ENCODE data around the gene DIAPH2. TPM values are rescaled to one million over a fixed set of nuclear protein-coding genes. Genes with fewer than 3 reads are reported as not detected.

The DIAPH2 gene
- total RNA-seq, 1 donor from 2014 or later, result 34.2 TPM

- no peak for TF ChIP-seq CTCF (IDR thresholded peaks at IDR 0.05)
- intact Hi-C loops (cut with DNase I), result no loop called here
- H3K4me3 ChIP-seq, result no peak overlapping the region
- H3K4me1 ChIP-seq, result no peaks in the 10 kb centered on the region
- H3K27ac ChIP-seq, result no peak overlapping the region
- ATAC-seq (no peak), DNase-seq (no peak)
- H3K36me3 ChIP-seq, result no peaks in the 10 kb centered on the region
- no peaks in the 10 kb centered on the region for H3K9me3 ChIP-seq
- no peaks in the 10 kb centered on the region for H3K27me3 ChIP-seq (ENCODE audit: low read depth)
Measured at GRCh38 chrX:96997196-96997595, 312.6 kb downstream of the DIAPH2 start.

GRCh38 chrX:97000682-97001368, 316.2 kb downstream of the DIAPH2 start:
- no peak for TF ChIP-seq CTCF (IDR thresholded peaks at IDR 0.05)

GRCh38 chrX:97006167-97006566, 321.5 kb downstream of the DIAPH2 start:
- intact Hi-C loops (cut with DNase I), result no loop called here
- DNase-seq, result no peak
- H3K9me3 ChIP-seq, result no peaks in the 10 kb centered on the region
- TF ChIP-seq CTCF (IDR thresholded peaks at IDR 0.05), result no peak
- H3K4me1 ChIP-seq, result no peaks in the 10 kb centered on the region
- no peak overlapping the region for H3K27ac ChIP-seq
- H3K36me3 ChIP-seq, result no peaks in the 10 kb centered on the region
- no peaks in the 10 kb centered on the region for H3K27me3 ChIP-seq (ENCODE audit: low read depth)
- ATAC-seq, result no peak
- no peak overlapping the region for H3K4me3 ChIP-seq

More at GRCh38 chrX:97000682-97001368, 316.2 kb downstream of the DIAPH2 start:
- Histone ChIP-seq H3K4me3 (no peak overlapping the region), H3K27ac (no peak overlapping the region), H3K9me3 (no peaks in the 10 kb centered on the region), H3K27me3 (ENCODE audit: low read depth) (no peaks in the 10 kb centered on the region), H3K4me1 (no peaks in the 10 kb centered on the region), H3K36me3 (no peaks in the 10 kb centered on the region)
- no peak for DNase-seq
- ATAC-seq, result no peak
- intact Hi-C loops (cut with DNase I), result no loop called here

- no peaks in the 10 kb centered on the region for H3K27me3 ChIP-seq (ENCODE audit: low read depth)
- intact Hi-C loops (cut with DNase I), result no loop called here
- no peaks in the 10 kb centered on the region for H3K4me1 ChIP-seq
- no peak for ATAC-seq
- H3K36me3 ChIP-seq, result no peaks in the 10 kb centered on the region
- no peak for TF ChIP-seq CTCF (IDR thresholded peaks at IDR 0.05)
- no peak overlapping the region for H3K4me3 ChIP-seq
- no peaks in the 10 kb centered on the region for H3K9me3 ChIP-seq
- H3K27ac ChIP-seq, result no peak overlapping the region
- no peak for DNase-seq
Measured at GRCh38 chrX:97009391-97009790, 324.7 kb downstream of the DIAPH2 start.

- no peak for DNase-seq
- Histone ChIP-seq H3K4me1 (no peaks in the 10 kb centered on the region), H3K4me3 (no peak overlapping the region), H3K27ac (no peak overlapping the region), H3K36me3 (no peaks in the 10 kb centered on the region), H3K9me3 (no peaks in the 10 kb centered on the region), H3K27me3 (ENCODE audit: low read depth) (no peaks in the 10 kb centered on the region)
- no peak for TF ChIP-seq CTCF (IDR thresholded peaks at IDR 0.05)
- intact Hi-C loops (cut with DNase I), result no loop called here
- no peak for ATAC-seq
Measured at GRCh38 chrX:97011540-97011939, 326.9 kb downstream of the DIAPH2 start.

All from lower lobe of right lung (tissue), 2 donors.